Smooth muscle cell (in vitro differentiated cells): ENCODE results near the gene NEK6. TPM values are rescaled to one million over a fixed set of nuclear protein-coding genes. Genes with fewer than 3 reads are reported as not detected.

Experiments used
- DNase-seq: peaks from one replicate; lab custom pipeline; 2025; ENCODE audit not compliant: unreplicated experiment; lab: John Stamatoyannopoulos, UW
- H2AFZ ChIP-seq: fragments of 200-600 bp; sonication (generic); 2 replicates; pipeline ENCODE4 v1.6.0; 2016; ENCODE audit warnings: antibody characterized with exemption, low read depth, mild to moderate bottlenecking
- H3F3A ChIP-seq: fragments of 200-600 bp; sonication (generic); 2 replicates; pipeline ENCODE4 v1.6.0; 2017; ENCODE audit warnings: antibody characterized with exemption, low read depth
- H3K27ac ChIP-seq: fragments of 200-600 bp; sonication (generic); 2 replicates; pipeline ENCODE4 v1.5.1; 2016; ENCODE audit warnings: low read depth, mild to moderate bottlenecking
- H3K27me3 ChIP-seq: fragments of 200-600 bp; sonication (generic); 2 replicates; pipeline ENCODE4 v1.6.1; 2016; ENCODE audit warnings: low read depth, mild to moderate bottlenecking
- H3K36me3 ChIP-seq: fragments of 200-600 bp; sonication (generic); 2 replicates; pipeline ENCODE4 v1.5.1; 2016; ENCODE audit warnings: low read depth
- H3K4me1 ChIP-seq: fragments of 200-600 bp; sonication (generic); 2 replicates; pipeline ENCODE4 v1.5.1; 2016; ENCODE audit warnings: low read depth
- H3K4me2 ChIP-seq: fragments of 200-600 bp; sonication (generic); 2 replicates; pipeline ENCODE4 v1.6.0; 2016; ENCODE audit warnings: mild to moderate bottlenecking
- H3K4me3 ChIP-seq: fragments of 200-600 bp; sonication (generic); 2 replicates; pipeline ENCODE4 v1.5.1; 2016; ENCODE audit warnings: mild to moderate bottlenecking
- H3K79me2 ChIP-seq: fragments of 200-600 bp; sonication (generic); 2 replicates; pipeline ENCODE4 v1.6.0; 2016; ENCODE audit warnings: low read depth, mild to moderate bottlenecking
- H3K9ac ChIP-seq: fragments of 200-600 bp; sonication (generic); 2 replicates; pipeline ENCODE4 v1.6.0; 2016; ENCODE audit warnings: low read depth
- H3K9me3 ChIP-seq: fragments of 200-600 bp; sonication (generic); replicated peaks from 2 replicates; pipeline ENCODE4 v1.5.1; 2016; ENCODE audit warnings: low read depth
- H4K20me1 ChIP-seq: fragments of 200-600 bp; sonication (generic); 2 replicates; pipeline ENCODE4 v1.6.0; 2016; ENCODE audit warnings: low read depth
- WGBS: methylation state at CpG from one replicate; pipeline ENCODE4 v1.1.7; 2016; ENCODE audit warnings: low lambda C conversion rate; 5-methylcytosine and 5-hydroxymethylcytosine counted together
- polyA plus RNA-seq: library from polyadenylated mRNA; unstranded; fragments of >200 nt; fragmentation: Nextera tagmentation; extraction: Ambion mirVana; gene quantifications from 2 replicates; pipeline ENCODE4 v1.2.1, GENCODE V29; 2016
- total RNA-seq: library from RNA; depleted of rRNA; stranded (reverse); fragments of >200 nt; gene quantifications from 2 replicates; pipeline ENCODE4 v1.2.3, GENCODE V29; 2014
- TF ChIP-seq, protein P1 (sequence below): fragments of 200-600 bp; sonication (generic); IDR thresholded peaks from 2 replicates; pipeline ENCODE4 v1.5.1; 2017; ENCODE audit warnings: borderline replicate concordance, mild to moderate bottlenecking, antibody characterized with exemption; ENCODE audit not compliant: insufficient read depth, poor library complexity, severe bottlenecking

The NEK6 gene
- total and polyA plus RNA-seq, 2 experiments from 2014 or later: 45.9 to 108 TPM

DNA sequence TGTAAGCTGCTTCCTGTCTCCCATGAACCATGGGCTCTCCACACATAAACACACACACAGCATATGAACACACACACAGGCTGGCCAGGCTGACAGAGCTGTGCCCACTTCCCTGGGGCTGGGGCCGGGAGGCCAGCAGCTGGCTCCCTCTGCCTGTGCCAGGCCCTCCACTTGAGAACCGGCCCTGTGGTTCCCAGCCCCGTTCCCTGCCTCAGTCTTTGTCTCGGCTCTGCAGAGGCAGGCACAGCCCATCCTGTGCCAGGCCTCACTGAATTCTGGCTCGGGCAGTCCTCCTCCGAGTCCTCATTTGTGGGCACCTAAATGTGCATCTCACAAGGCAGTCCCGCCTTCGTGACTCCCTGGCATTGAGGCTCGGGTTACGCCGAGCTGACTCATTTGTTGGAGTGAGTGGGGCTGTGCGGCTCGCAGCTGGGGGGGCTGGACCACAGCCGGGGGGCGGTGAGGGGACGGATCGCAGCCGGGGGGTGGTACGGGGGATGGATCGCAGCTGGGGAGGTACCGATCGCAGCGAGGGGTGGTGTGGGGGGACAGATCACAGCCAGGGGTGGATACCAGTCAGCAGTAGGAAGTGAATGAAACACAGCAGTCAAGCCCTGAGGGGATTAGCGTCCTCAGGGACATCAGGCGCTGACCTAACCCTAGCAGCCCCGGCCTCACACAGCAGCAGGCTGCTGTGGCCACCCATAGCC lies 85.2 kb downstream of the NEK6 start:
- Histone ChIP-seq H3K27me3 (no peaks in the 10 kb centered on the region), H3K4me1 (peaks cover 14% of the 10 kb centered on the region), H3K27ac (peak overlapping the region; percentile 63), H4K20me1 (peaks cover 80% of the 10 kb centered on the region), H3K79me2 (no peaks in the 10 kb centered on the region), H3K9me3 (no peaks in the 10 kb centered on the region), H3K4me2 (peak overlapping the region; percentile 49), H3K9ac (no peak overlapping the region), H3K36me3 (peaks cover 2% of the 10 kb centered on the region), H3F3A (no peaks in the 10 kb centered on the region), H3K4me3 (no peak overlapping the region), H2AFZ (no peak overlapping the region)
- DNase-seq: peak; percentile 38
- WGBS: 42% methylated on average over 21 of the region's 26 CpGs
- TF ChIP-seq, protein P1, sequence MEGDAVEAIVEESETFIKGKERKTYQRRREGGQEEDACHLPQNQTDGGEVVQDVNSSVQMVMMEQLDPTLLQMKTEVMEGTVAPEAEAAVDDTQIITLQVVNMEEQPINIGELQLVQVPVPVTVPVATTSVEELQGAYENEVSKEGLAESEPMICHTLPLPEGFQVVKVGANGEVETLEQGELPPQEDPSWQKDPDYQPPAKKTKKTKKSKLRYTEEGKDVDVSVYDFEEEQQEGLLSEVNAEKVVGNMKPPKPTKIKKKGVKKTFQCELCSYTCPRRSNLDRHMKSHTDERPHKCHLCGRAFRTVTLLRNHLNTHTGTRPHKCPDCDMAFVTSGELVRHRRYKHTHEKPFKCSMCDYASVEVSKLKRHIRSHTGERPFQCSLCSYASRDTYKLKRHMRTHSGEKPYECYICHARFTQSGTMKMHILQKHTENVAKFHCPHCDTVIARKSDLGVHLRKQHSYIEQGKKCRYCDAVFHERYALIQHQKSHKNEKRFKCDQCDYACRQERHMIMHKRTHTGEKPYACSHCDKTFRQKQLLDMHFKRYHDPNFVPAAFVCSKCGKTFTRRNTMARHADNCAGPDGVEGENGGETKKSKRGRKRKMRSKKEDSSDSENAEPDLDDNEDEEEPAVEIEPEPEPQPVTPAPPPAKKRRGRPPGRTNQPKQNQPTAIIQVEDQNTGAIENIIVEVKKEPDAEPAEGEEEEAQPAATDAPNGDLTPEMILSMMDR: no peak

DNA sequence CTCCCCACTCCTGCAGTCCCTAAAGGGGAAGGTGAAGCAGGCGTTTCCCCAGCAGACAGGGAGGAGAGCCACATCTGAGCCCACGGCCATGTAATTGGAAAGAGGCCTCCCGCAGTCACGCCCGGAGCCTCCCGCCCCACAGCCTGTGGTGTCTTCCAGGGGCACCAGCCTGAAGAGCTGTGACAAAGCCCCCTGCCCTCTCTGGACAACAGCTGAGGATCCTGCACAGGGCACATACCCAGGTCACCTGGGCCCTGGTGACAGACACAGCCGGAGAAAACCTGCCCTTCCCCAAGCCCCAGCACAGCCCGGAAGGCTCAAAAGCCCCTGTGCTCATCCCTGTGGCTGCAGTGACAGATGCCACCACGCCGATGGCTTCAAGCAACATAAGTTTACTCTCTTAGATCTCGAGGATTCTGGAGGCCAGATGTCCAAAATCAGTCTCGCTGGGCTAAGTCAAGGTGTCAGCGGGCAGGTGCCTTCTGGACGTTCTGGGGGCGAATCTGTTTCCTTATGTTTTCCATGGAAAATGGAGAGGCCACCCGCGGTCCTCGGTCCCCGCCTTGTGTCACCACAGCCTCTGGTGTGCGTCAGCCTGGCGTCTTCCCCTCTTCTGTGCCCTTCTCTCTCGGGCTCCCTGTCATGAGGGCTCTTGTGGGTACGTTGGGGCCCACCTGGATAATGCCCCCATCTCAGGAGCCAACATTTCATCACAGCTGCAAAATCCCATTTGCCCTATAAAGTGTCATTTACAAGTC lies 86.0 kb downstream of the NEK6 start:
- TF ChIP-seq, protein P1: no peak
- Histone ChIP-seq H3K27ac (no peak overlapping the region), H3F3A (no peaks in the 10 kb centered on the region), H3K4me1 (peaks cover 14% of the 10 kb centered on the region), H2AFZ (no peak overlapping the region), H3K9me3 (no peaks in the 10 kb centered on the region), H3K79me2 (no peaks in the 10 kb centered on the region), H3K4me2 (peak overlapping the region; percentile 40), H3K27me3 (no peaks in the 10 kb centered on the region), H3K9ac (no peak overlapping the region), H3K36me3 (no peaks in the 10 kb centered on the region), H3K4me3 (no peak overlapping the region), H4K20me1 (peaks cover 75% of the 10 kb centered on the region)
- DNase-seq: no peak
- WGBS: 92% methylated on average over 23 of the region's 23 CpGs

DNA sequence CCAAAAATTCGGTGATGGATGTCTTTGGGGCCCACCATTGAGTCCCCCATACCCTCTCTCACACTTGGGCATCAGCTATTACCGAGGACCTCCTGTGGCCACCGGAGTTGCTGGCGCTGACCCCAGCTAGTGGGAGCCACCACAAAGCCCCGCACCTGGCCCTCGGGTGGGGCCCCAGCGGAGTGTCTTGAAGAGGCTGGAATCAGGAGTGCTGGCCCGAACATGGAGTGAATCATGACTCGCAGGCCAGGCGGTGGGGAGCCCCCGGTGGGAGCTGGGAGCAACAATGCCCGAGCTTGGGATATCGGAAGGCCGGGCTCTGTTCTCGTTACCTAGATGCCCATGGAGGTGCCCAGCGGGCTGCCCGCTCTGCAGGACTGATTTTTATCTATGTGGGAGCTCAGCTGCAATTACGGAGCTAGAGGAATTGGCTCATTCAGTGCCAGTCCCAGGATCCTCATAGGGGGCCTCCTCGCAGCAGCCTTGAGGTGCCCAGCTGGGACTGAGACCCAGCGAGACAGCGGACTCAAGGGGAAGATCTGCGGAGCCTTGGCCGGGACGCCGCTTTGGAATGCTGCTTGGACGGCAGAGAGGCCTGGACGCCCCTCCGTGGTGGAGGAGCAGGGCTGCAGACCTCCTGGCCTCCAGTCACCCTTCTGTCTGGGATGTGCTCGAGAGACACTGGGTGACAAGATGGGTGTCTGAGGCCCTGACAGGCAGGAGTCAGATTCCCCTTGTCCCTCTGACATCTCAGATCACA lies 86.7 kb downstream of the NEK6 start:
- peaks cover 14% of the 10 kb centered on the region for H3K4me1 ChIP-seq
- H3K79me2 ChIP-seq: no peaks in the 10 kb centered on the region
- no peak overlapping the region for H2AFZ ChIP-seq
- H3F3A ChIP-seq: no peaks in the 10 kb centered on the region
- H3K27ac ChIP-seq: no peak overlapping the region
- no peak overlapping the region for H3K4me3 ChIP-seq
- no peak overlapping the region for H3K9ac ChIP-seq
- H3K36me3 ChIP-seq: no peaks in the 10 kb centered on the region
- no peaks in the 10 kb centered on the region for H3K9me3 ChIP-seq
- 96% methylated on average over 29 of the region's 29 CpGs for WGBS
- DNase-seq: no peak
- H4K20me1 ChIP-seq: peaks cover 76% of the 10 kb centered on the region
- TF ChIP-seq, protein P1: no peak
- H3K27me3 ChIP-seq: no peaks in the 10 kb centered on the region
- H3K4me2 ChIP-seq: no peak overlapping the region
